CD8-positive, alpha-beta memory T cell (primary cell): ENCODE results near the gene PHF1. TPM values are rescaled to one million over a fixed set of nuclear protein-coding genes. Genes with fewer than 3 reads are reported as not detected.
"Not testable (repeated sequence)": the region's sequence is repeated elsewhere in the genome, so short reads cannot be mapped to it uniquely, and the experiment has no call there.

Experiments
- CTCF ChIA-PET: fragments of 350-600 bp; sonication (Branson Sonifier 250); formaldehyde crosslinking; loops from one replicate; lab custom pipeline; 2021; ENCODE audit warnings: antibody characterized with exemption; lab: Charles Lee
- POLR2A ChIA-PET: fragments of 350-600 bp; sonication (Branson Sonifier 250); formaldehyde crosslinking; loops from one replicate; lab custom pipeline; 2021; ENCODE audit warnings: antibody characterized with exemption; lab: Charles Lee
- DNase-seq, 5 donors: peaks; one replicate each; pipeline versions ENCODE4 v3.0.0 to v3.0.0-alpha.2; 2020 to 2022; ENCODE audit warnings: mixed read lengths in 1 of 5
- H3K27ac ChIP-seq: one replicate; pipeline ENCODE4 v1.7.0; 2013; ENCODE audit warnings: low read depth, mild to moderate bottlenecking, low read length, moderate library complexity
- H3K27me3 ChIP-seq: 2 replicates; pipeline ENCODE4 v1.7.0; 2013; ENCODE audit warnings: low read length, mild to moderate bottlenecking; ENCODE audit not compliant: insufficient read depth, poor library complexity, severe bottlenecking
- H3K36me3 ChIP-seq: 2 replicates; pipeline ENCODE4 v1.7.0; 2013; ENCODE audit warnings: mild to moderate bottlenecking, low read length, moderate library complexity; ENCODE audit not compliant: insufficient read depth
- H3K4me1 ChIP-seq: 2 replicates; pipeline ENCODE4 v1.7.0; 2013; ENCODE audit warnings: mild to moderate bottlenecking, low read length, moderate library complexity; ENCODE audit not compliant: insufficient read depth
- H3K4me3 ChIP-seq: 2 replicates; pipeline ENCODE4 v1.7.0; 2013; ENCODE audit warnings: mild to moderate bottlenecking, low read length
- H3K9me3 ChIP-seq: 2 replicates; pipeline ENCODE4 v1.7.0; 2013; ENCODE audit warnings: mild to moderate bottlenecking, low read length
- H3K27ac Mint-ChIP-seq, 8 donors: one replicate each; pipeline ENCODE4 v1.8.0; 2020 to 2021; ENCODE audit warnings: mixed read lengths in 8 of 8, mild to moderate bottlenecking in 6 of 8, inconsistent platforms in 3 of 8, moderate library complexity in 3 of 8
- H3K27me3 Mint-ChIP-seq, 2 donors: one replicate each; pipeline ENCODE4 v1.8.0; 2020 to 2021; ENCODE audit warnings: mixed read lengths in 2 of 2, mild to moderate bottlenecking in 1 of 2, moderate library complexity in 1 of 2
- H3K36me3 Mint-ChIP-seq, 3 donors: one replicate each; pipeline ENCODE4 v1.8.0; 2020 to 2021; ENCODE audit warnings: mixed read lengths in 3 of 3, inconsistent platforms in 1 of 3, mild to moderate bottlenecking in 1 of 3
- H3K4me1 Mint-ChIP-seq, 3 donors: one replicate each; pipeline ENCODE4 v1.8.0; 2020 to 2021; ENCODE audit warnings: mixed read lengths in 3 of 3, inconsistent platforms in 1 of 3, mild to moderate bottlenecking in 1 of 3
- H3K4me3 Mint-ChIP-seq, 7 donors: one replicate each; pipeline ENCODE4 v1.8.0; 2020 to 2021; ENCODE audit warnings: mixed read lengths in 7 of 7, mild to moderate bottlenecking in 6 of 7, moderate library complexity in 4 of 7, inconsistent platforms in 2 of 7
- H3K9me3 Mint-ChIP-seq, 5 donors: one replicate each; pipeline ENCODE4 v1.8.0; 2020 to 2022; ENCODE audit warnings: mixed read lengths in 5 of 5, mild to moderate bottlenecking in 3 of 5, moderate library complexity in 2 of 5, inconsistent platforms in 1 of 5
- polyA plus RNA-seq: library from polyadenylated mRNA; unstranded; fragments of 300-500 nt; fragmentation: Illumina TruSeq; gene quantifications from one replicate; pipeline ENCODE4 v1.2.3, GENCODE V29; 2021
- total RNA-seq, 2 experiments: library from RNA; stranded (reverse); gene quantifications; one replicate each; pipeline ENCODE4 v1.2.3, GENCODE V29; 2021

The PHF1 gene
- total and polyA plus RNA-seq, 3 experiments from 2014 or later = 38.5 to 76.5 (median 43.3) TPM

DNA sequence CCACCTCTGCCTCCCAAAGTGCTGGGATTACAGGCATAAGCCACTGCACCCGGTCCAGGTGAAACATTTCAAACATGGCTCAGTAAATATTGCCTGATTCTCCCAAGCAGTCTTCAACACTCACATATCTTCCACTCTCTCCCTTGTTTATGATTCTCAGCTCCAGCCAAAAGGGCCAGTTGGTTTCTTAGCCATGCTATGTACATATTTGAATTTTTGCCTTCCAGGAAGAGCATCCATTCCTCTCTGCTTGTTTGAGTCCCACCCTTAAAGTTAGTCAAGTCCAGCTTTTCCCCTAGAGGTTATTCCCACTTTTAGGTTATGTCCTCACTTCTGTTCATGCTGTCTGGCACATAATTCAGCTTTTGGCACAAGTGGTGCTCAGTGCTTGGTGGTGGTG, 13.3 kb upstream of the PHF1 start:
- Mint-ChIP-seq H3K27ac (peak overlapping the region in 1 of 8 donors; percentile 77), H3K36me3 (peaks cover 0 to 2% (median 0%) of the 10 kb centered on the region in 3 donors), H3K27me3 (no peaks in the 10 kb centered on the region), H3K4me1 (peaks cover 3 to 27% (median 15%) of the 10 kb centered on the region in 3 donors), H3K4me3 (no peak overlapping the region), H3K9me3 (no peaks in the 10 kb centered on the region)
- Histone ChIP-seq H3K27me3 (no peaks in the 10 kb centered on the region), H3K4me3 (no peak overlapping the region), H3K9me3 (no peaks in the 10 kb centered on the region), H3K27ac (no peak overlapping the region), H3K36me3 (no peaks in the 10 kb centered on the region), H3K4me1 (peaks cover 5% of the 10 kb centered on the region)
- DNase-seq = no peak
- POLR2A ChIA-PET = no interaction called here
- CTCF ChIA-PET = no interaction called here

DNA sequence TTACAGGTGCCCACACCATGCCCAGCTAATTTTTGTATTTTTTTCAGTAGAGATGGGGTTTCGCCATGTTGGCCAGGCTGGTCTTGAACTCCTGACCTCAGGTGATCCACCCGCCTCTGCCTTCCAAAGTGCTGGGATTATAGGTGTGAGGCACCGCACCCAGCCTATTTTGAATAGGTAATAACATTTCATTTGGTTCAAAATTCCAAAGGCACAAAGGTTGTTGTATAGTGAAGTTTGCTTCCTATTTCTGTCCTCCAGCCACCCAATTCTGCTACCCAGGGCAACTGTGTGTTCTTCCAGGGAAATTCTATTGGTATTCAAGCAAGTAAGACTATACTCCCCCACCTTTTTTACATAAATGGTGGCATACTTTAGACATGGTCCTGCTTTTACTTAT, 12.2 kb upstream of the PHF1 start:
- H3K27me3 Mint-ChIP-seq, H3K4me3 Mint-ChIP-seq, DNase-seq, H3K27me3 ChIP-seq, CTCF ChIA-PET, H3K4me3 ChIP-seq, H3K36me3 ChIP-seq, H3K27ac ChIP-seq, H3K36me3 Mint-ChIP-seq, H3K9me3 ChIP-seq, H3K9me3 Mint-ChIP-seq, POLR2A ChIA-PET, H3K4me1 ChIP-seq: not testable (repeated sequence)
- H3K4me1 Mint-ChIP-seq = peaks cover 2 to 19% (median 11%) of the 10 kb centered on the region in 3 donors
- H3K27ac Mint-ChIP-seq = peak overlapping the region in 1 of 8 donors; percentile 78

DNA sequence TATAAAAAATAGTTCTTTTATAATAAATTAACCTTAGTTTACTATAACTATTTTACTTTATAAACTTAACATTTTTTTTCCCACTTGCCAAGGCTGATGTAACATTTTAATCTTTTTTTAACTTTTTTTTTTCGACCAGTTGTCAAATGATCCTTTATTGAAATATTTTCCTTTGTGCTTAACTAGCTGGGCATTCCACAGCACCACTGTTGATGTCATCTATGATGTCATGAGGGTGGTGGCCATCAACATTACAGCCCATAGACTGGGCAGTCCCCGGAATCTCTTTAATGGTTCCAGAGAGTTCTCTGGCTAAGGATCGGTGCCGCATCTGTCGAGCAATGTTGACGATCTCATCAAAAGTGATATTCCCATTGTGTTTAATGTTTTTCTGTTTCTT, 10.9 kb upstream of the PHF1 start:
- H3K27ac ChIP-seq, POLR2A ChIA-PET, CTCF ChIA-PET, H3K36me3 ChIP-seq, H3K27me3 Mint-ChIP-seq, H3K27ac Mint-ChIP-seq, H3K36me3 Mint-ChIP-seq, H3K27me3 ChIP-seq, H3K9me3 Mint-ChIP-seq, H3K9me3 ChIP-seq, H3K4me3 ChIP-seq, H3K4me3 Mint-ChIP-seq, DNase-seq, H3K4me1 ChIP-seq: not testable (repeated sequence)
- H3K4me1 Mint-ChIP-seq = peaks cover 4 to 18% (median 10%) of the 10 kb centered on the region in 3 donors

DNA sequence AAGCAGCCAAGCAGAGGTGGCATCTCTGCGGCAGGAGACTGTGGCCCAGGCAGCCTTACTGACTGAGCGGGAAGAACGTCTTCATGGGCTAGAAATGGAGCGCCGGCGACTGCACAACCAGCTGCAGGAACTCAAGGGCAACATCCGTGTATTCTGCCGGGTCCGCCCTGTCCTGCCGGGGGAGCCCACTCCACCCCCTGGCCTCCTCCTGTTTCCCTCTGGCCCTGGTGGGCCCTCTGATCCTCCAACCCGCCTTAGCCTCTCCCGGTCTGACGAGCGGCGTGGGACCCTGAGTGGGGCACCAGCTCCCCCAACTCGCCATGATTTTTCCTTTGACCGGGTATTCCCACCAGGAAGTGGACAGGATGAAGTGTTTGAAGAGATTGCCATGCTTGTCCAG, 5.9 kb upstream of the PHF1 start:
- peak overlapping the region in 2 of 7 donors; percentile 6 to 49 for H3K4me3 Mint-ChIP-seq
- Histone ChIP-seq H3K4me1 (peaks cover 12% of the 10 kb centered on the region), H3K36me3 (no peaks in the 10 kb centered on the region), H3K4me3 (no peak overlapping the region), H3K9me3 (no peaks in the 10 kb centered on the region), H3K27me3 (no peaks in the 10 kb centered on the region), H3K27ac (no peak overlapping the region)
- DNase-seq = peak in 1 of 5 donors; percentile 35
- H3K9me3 Mint-ChIP-seq = no peaks in the 10 kb centered on the region
- POLR2A ChIA-PET = no interaction called here
- H3K36me3 Mint-ChIP-seq = peaks cover 0 to under 1% (median 0%) of the 10 kb centered on the region in 3 donors
- CTCF ChIA-PET = no interaction called here
- H3K4me1 Mint-ChIP-seq = peaks cover 17 to 23% (median 20%) of the 10 kb centered on the region in 3 donors
- H3K27ac Mint-ChIP-seq = peak overlapping the region in 3 of 8 donors; percentile 61 to 100 (median 93)
- H3K27me3 Mint-ChIP-seq = no peaks in the 10 kb centered on the region

DNA sequence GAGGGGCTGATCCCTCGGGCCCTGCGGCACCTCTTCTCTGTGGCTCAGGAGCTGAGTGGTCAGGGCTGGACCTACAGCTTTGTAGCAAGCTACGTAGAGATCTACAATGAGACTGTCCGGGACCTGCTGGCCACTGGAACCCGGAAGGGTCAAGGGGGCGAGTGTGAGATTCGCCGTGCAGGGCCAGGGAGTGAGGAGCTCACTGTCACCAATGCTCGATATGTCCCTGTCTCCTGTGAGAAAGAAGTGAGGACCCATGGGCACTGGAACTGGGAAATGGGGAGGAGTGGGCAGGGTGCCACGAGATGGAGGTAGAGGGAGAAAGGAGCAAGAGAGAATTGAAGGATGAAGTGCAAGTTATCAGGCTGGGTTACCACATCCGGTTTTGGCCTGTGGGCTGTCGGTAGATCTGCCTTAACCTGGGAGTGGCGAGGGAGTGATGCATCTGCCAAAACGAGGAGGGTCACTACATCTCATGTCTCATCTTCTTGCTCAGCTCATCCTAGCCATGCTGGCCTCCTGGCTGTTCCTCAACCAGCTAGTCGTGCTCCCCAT, 5.4 kb upstream of the PHF1 start:
- peaks cover 20 to 26% (median 24%) of the 10 kb centered on the region in 3 donors for H3K4me1 Mint-ChIP-seq
- Histone ChIP-seq H3K4me3 (no peak overlapping the region), H3K27me3 (no peaks in the 10 kb centered on the region), H3K4me1 (peaks cover 13% of the 10 kb centered on the region), H3K27ac (no peak overlapping the region), H3K36me3 (no peaks in the 10 kb centered on the region), H3K9me3 (no peaks in the 10 kb centered on the region)
- no peaks in the 10 kb centered on the region for H3K27me3 Mint-ChIP-seq
- ChIA-PET POLR2A (no interaction called here), CTCF (no interaction called here)
- no peaks in the 10 kb centered on the region for H3K9me3 Mint-ChIP-seq
- H3K36me3 Mint-ChIP-seq = peaks cover 0 to 1% (median 0%) of the 10 kb centered on the region in 3 donors
- peak in 1 of 5 donors; percentile 48 for DNase-seq
- H3K4me3 Mint-ChIP-seq = peak overlapping the region in 5 of 7 donors; percentile 4 to 61 (median 29)
- peak overlapping the region in 6 of 8 donors; percentile 68 to 100 (median 76) for H3K27ac Mint-ChIP-seq

DNA sequence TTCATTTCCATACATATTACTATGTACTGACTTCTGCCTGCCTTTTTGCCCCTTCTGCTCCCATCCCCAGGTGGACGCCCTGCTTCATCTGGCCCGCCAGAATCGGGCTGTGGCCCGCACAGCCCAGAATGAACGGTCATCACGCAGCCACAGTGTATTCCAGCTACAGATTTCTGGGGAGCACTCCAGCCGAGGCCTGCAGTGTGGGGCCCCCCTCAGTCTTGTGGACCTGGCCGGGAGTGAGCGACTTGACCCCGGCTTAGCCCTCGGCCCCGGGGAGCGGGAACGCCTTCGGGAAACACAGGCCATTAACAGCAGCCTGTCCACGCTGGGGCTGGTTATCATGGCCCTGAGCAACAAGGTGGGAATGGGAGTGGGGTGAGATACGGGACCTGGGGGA, 4.7 kb upstream of the PHF1 start:
- Mint-ChIP-seq H3K4me1 (peaks cover 20 to 26% (median 24%) of the 10 kb centered on the region in 3 donors), H3K36me3 (peaks cover 0 to 1% (median 0%) of the 10 kb centered on the region in 3 donors), H3K27me3 (no peaks in the 10 kb centered on the region), H3K9me3 (no peaks in the 10 kb centered on the region), H3K4me3 (no peak overlapping the region), H3K27ac (peak overlapping the region in 5 of 8 donors; percentile 13 to 100 (median 77))
- H3K27me3 ChIP-seq = no peaks in the 10 kb centered on the region
- H3K4me1 ChIP-seq = peaks cover 13% of the 10 kb centered on the region
- ChIA-PET CTCF (interaction anchor here (1.8 kb wide), 1 partner anchor 129 kb away, joined by 4 read pairs; the partner anchor contains the start of gene B3GALT4), POLR2A (no interaction called here)
- H3K27ac ChIP-seq = no peak overlapping the region
- H3K9me3 ChIP-seq = no peaks in the 10 kb centered on the region
- DNase-seq = peak in 1 of 5 donors; percentile 40
- no peaks in the 10 kb centered on the region for H3K36me3 ChIP-seq
- no peak overlapping the region for H3K4me3 ChIP-seq

DNA sequence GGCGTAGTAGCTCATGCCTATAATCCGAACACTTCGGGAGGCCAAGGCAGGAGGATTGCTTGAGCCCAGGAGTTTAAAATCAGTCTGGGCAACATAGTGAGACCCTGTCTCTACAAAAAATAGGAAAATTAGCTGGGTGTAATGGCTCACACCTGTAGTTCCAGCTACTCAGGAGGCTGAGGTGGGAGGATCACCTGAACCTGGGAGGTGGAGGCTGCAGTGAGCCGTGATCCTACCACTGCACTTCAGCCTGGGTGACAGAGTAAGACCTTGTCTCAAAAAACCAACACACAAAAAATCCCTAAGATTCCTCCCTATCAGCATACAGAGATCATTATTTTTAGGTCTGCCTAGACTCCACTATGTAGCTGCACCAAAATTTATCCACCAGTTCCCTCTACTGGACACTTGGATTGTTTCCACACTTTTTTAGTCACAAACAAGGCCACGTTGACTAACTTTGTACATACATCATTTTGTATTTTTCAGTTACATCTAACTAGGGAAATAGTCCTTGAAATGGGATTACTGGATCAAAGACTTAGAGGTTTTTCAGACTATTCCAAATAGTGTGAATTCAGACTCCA, 3.6 kb upstream of the PHF1 start:
- DNase-seq = no peak
- Mint-ChIP-seq H3K27me3 (no peaks in the 10 kb centered on the region), H3K4me1 (peaks cover 27 to 34% (median 32%) of the 10 kb centered on the region in 3 donors), H3K36me3 (peaks cover 0 to 8% (median 0%) of the 10 kb centered on the region in 3 donors), H3K27ac (peak overlapping the region in 6 of 8 donors; percentile 11 to 100 (median 36)), H3K9me3 (no peaks in the 10 kb centered on the region), H3K4me3 (peak overlapping the region in 1 of 7 donors; percentile 65)
- Histone ChIP-seq H3K9me3 (no peaks in the 10 kb centered on the region), H3K4me3 (no peak overlapping the region), H3K27me3 (no peaks in the 10 kb centered on the region), H3K4me1 (peaks cover 23% of the 10 kb centered on the region), H3K27ac (no peak overlapping the region), H3K36me3 (peaks cover 2% of the 10 kb centered on the region)
- POLR2A ChIA-PET = no interaction called here
- CTCF ChIA-PET = interaction anchor here (0.8 to 3.6 kb wide), 3 partner anchors 17 to 130 kb away, joined by 3 to 10 read pairs (median 4); partner anchors contain the start of gene B3GALT4
